Measurements from ENCODE around the gene SLC16A10. TPM values are rescaled to one million over a fixed set of nuclear protein-coding genes. Genes with fewer than 3 reads are reported as not detected.

The SLC16A10 gene
- total RNA-seq, 1 donor from 2014 or later = 4.8 TPM

DNA sequence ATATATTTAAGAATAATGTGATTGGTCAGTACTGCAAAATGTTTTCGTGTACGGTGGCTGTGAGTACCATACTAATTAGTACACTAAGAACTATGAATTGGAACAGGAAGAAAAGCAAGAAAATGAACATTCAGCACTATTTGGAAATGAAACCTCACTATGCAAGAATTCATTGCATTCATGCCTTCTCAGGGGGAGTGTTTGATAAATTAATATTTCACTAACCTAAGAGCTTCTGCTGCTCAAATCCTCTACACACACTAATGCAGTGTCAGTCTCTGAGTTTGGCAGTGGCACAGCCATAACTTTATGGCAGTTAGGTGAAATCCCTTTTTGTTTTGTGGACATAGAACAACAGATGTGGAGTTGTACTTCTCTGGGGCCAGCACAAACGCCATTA is 60.1 kb downstream of the SLC16A10 start:
- H3K9ac ChIP-seq = no peak overlapping the region
- H3K4me1 ChIP-seq = peaks cover 9% of the 10 kb centered on the region
- Mint-ChIP-seq H3K36me3 (peaks cover 2% of the 10 kb centered on the region), H3K9me3 (no peaks in the 10 kb centered on the region), H3K4me1 (no peaks in the 10 kb centered on the region), H3K27me3 (ENCODE audit: insufficient read depth, low read depth) (no peaks in the 10 kb centered on the region), H3K4me3 (no peak overlapping the region), H3K27ac (no peak overlapping the region)
- no peak overlapping the region for H3K4me3 ChIP-seq
- no peak overlapping the region for H3K4me2 ChIP-seq
- DNase-seq (ENCODE audit: low spot score) = no peak
- H3K27me3 ChIP-seq = no peaks in the 10 kb centered on the region
- TF ChIP-seq, protein P1, sequence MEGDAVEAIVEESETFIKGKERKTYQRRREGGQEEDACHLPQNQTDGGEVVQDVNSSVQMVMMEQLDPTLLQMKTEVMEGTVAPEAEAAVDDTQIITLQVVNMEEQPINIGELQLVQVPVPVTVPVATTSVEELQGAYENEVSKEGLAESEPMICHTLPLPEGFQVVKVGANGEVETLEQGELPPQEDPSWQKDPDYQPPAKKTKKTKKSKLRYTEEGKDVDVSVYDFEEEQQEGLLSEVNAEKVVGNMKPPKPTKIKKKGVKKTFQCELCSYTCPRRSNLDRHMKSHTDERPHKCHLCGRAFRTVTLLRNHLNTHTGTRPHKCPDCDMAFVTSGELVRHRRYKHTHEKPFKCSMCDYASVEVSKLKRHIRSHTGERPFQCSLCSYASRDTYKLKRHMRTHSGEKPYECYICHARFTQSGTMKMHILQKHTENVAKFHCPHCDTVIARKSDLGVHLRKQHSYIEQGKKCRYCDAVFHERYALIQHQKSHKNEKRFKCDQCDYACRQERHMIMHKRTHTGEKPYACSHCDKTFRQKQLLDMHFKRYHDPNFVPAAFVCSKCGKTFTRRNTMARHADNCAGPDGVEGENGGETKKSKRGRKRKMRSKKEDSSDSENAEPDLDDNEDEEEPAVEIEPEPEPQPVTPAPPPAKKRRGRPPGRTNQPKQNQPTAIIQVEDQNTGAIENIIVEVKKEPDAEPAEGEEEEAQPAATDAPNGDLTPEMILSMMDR (IDR thresholded peaks at IDR 0.05) = no peak
- TF ChIP-seq EZH2phosphoT487 (IDR thresholded peaks at IDR 0.05) (no peak), EZH2 (IDR thresholded peaks at IDR 0.05) (no peak)
- no peaks in the 10 kb centered on the region for H3K9me3 ChIP-seq (ENCODE audit: low read depth)
- H4K20me1 ChIP-seq (ENCODE audit: low read depth) = no peaks in the 10 kb centered on the region
- H3K79me2 ChIP-seq (ENCODE audit: low read depth) = no peaks in the 10 kb centered on the region
- no peak overlapping the region for H3K27ac ChIP-seq
- H2AFZ ChIP-seq (replicated peaks) = no peak overlapping the region
- H3K36me3 ChIP-seq = no peaks in the 10 kb centered on the region
- no peaks in the 10 kb centered on the region for H3F3A ChIP-seq (ENCODE audit: low read depth)

DNA sequence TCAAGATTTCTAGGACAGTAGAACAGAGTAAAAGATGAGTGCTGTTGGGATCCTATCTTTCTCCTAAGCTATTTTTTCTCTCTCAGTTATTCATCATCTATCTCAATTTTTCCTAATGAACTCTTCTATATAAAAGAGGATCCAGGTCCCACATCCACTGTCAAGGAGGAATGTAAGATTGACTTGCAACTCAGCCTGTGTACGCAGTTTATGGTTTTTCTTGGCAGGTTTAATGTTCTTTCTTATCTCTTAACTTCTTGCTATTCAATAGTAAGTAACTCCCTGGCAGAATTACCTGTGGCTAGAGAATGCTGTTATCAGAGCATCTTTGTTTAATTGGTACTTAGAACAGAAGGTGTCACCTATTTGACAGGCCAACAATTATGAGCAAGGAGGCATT is 60.8 kb downstream of the SLC16A10 start:
- Histone ChIP-seq H3K4me2 (no peak overlapping the region), H3K9ac (no peak overlapping the region), H3F3A (ENCODE audit: low read depth) (no peaks in the 10 kb centered on the region), H3K9me3 (ENCODE audit: low read depth) (no peaks in the 10 kb centered on the region), H3K27ac (no peak overlapping the region), H3K4me1 (peaks cover 9% of the 10 kb centered on the region), H3K79me2 (ENCODE audit: low read depth) (no peaks in the 10 kb centered on the region), H3K27me3 (no peaks in the 10 kb centered on the region), H3K36me3 (no peaks in the 10 kb centered on the region), H3K4me3 (no peak overlapping the region), H2AFZ (replicated peaks) (no peak overlapping the region), H4K20me1 (ENCODE audit: low read depth) (no peaks in the 10 kb centered on the region)
- TF ChIP-seq, protein P1 (IDR thresholded peaks at IDR 0.05) = no peak
- TF ChIP-seq EZH2phosphoT487 (IDR thresholded peaks at IDR 0.05) (no peak), EZH2 (IDR thresholded peaks at IDR 0.05) (no peak)
- Mint-ChIP-seq H3K27ac (no peak overlapping the region), H3K36me3 (peaks cover 2% of the 10 kb centered on the region), H3K4me1 (no peaks in the 10 kb centered on the region), H3K4me3 (no peak overlapping the region), H3K27me3 (ENCODE audit: insufficient read depth, low read depth) (no peaks in the 10 kb centered on the region), H3K9me3 (no peaks in the 10 kb centered on the region)
- no peak for DNase-seq (ENCODE audit: low spot score)

DNA sequence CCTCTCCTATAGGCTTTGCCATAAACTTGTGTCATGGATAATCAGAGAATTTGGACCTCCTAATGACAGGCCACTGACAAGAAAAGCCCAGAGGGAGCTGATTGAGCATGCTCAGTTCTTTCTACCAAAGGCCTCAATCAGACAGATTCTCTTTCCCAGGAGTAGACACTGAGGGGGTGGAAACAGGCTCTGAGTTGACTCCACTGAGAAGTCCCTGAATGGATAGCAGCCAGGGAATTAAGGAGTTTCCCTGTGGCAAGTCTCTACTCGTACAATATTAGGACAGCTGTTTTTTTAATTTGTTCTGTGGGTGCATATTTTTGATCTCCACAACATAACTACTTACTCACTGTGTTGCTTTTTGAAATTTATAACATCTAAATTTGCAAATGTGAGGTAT is 63.3 kb downstream of the SLC16A10 start:
- Mint-ChIP-seq H3K27me3 (ENCODE audit: insufficient read depth, low read depth) (no peaks in the 10 kb centered on the region), H3K9me3 (no peaks in the 10 kb centered on the region), H3K4me3 (no peak overlapping the region), H3K27ac (no peak overlapping the region), H3K36me3 (no peaks in the 10 kb centered on the region), H3K4me1 (no peaks in the 10 kb centered on the region)
- Histone ChIP-seq H3K27me3 (no peaks in the 10 kb centered on the region), H3K27ac (no peak overlapping the region), H3K4me3 (no peak overlapping the region), H3K79me2 (ENCODE audit: low read depth) (no peaks in the 10 kb centered on the region), H3K4me2 (no peak overlapping the region), H3K4me1 (peaks cover 9% of the 10 kb centered on the region), H2AFZ (replicated peaks) (no peak overlapping the region), H3K36me3 (no peaks in the 10 kb centered on the region), H3K9me3 (ENCODE audit: low read depth) (no peaks in the 10 kb centered on the region), H3F3A (ENCODE audit: low read depth) (no peaks in the 10 kb centered on the region), H4K20me1 (ENCODE audit: low read depth) (no peaks in the 10 kb centered on the region), H3K9ac (no peak overlapping the region)
- peak; percentile 8 for DNase-seq (ENCODE audit: low spot score)
- TF ChIP-seq, protein P1 (IDR thresholded peaks at IDR 0.05) = no peak
- TF ChIP-seq EZH2phosphoT487 (IDR thresholded peaks at IDR 0.05) = no peak
- TF ChIP-seq EZH2 (IDR thresholded peaks at IDR 0.05) = no peak
